ELF-1 (cell line): Measurements from ENCODE around the gene ADAMTSL3.

Experiments
- DNase-seq: peaks from one replicate; pipeline ENCODE4 v3.0.0-alpha.2; 2016; ENCODE audit warnings: low read depth, low spot score

The ADAMTSL3 gene

GRCh38 chr15:83918011-83918410 lies 264.1 kb downstream of the ADAMTSL3 start:
- DNase-seq = no peak

- no peak for DNase-seq
These were observed 265.5 kb downstream of the ADAMTSL3 start for GRCh38 chr15:83919319-83919830.

GRCh38 chr15:83919978-83920510 lies 266.1 kb downstream of the ADAMTSL3 start:
- no peak for DNase-seq

- DNase-seq = no peak
These were observed 268.8 kb downstream of the ADAMTSL3 start for GRCh38 chr15:83922649-83923294.

GRCh38 chr15:83926116-83926515 lies 272.2 kb downstream of the ADAMTSL3 start:
- DNase-seq = no peak

GRCh38 chr15:83927704-83928391 lies 273.9 kb downstream of the ADAMTSL3 start:
- no peak for DNase-seq

- DNase-seq = no peak
These were observed 274.4 kb downstream of the ADAMTSL3 start for GRCh38 chr15:83928392-83928734.

GRCh38 chr15:83928878-83929418 lies 275.0 kb downstream of the ADAMTSL3 start:
- DNase-seq = no peak

- no peak for DNase-seq
These were observed 275.7 kb downstream of the ADAMTSL3 start for GRCh38 chr15:83929619-83930018.

- no peak for DNase-seq
These were observed 276.7 kb downstream of the ADAMTSL3 start for GRCh38 chr15:83930392-83931212.

GRCh38 chr15:83935774-83936173 lies 281.9 kb downstream of the ADAMTSL3 start:
- DNase-seq = no peak

GRCh38 chr15:83940136-83940535 lies 286.2 kb downstream of the ADAMTSL3 start:
- no peak for DNase-seq

- no peak for DNase-seq
These were observed 289.1 kb downstream of the ADAMTSL3 start for GRCh38 chr15:83943043-83943442.

GRCh38 chr15:83943849-83944404 lies 290.0 kb downstream of the ADAMTSL3 start:
- DNase-seq = no peak

GRCh38 chr15:83947156-83947555 lies 293.2 kb downstream of the ADAMTSL3 start:
- no peak for DNase-seq

- DNase-seq = no peak
These were observed 300.6 kb downstream of the ADAMTSL3 start for GRCh38 chr15:83954506-83954905.

- DNase-seq = no peak
These were observed 301.9 kb downstream of the ADAMTSL3 start for GRCh38 chr15:83955806-83956265.

GRCh38 chr15:83956887-83957286 lies 303.0 kb downstream of the ADAMTSL3 start:
- DNase-seq = no peak

GRCh38 chr15:83959477-83959876 lies 305.6 kb downstream of the ADAMTSL3 start:
- DNase-seq = no peak

GRCh38 chr15:83960192-83960829 lies 306.4 kb downstream of the ADAMTSL3 start:
- DNase-seq = no peak

- no peak for DNase-seq
These were observed 307.4 kb downstream of the ADAMTSL3 start for GRCh38 chr15:83961311-83961710.
